Caco-2 (cell line): ENCODE data around the gene KIRREL3. TPM values are rescaled to one million over a fixed set of nuclear protein-coding genes. Genes with fewer than 3 reads are reported as not detected.

ENCODE experiments used
- BruUV-seq: library from RNA; stranded (reverse); fragments of 400-500 nt; replicated peaks from 2 replicates; lab custom pipeline; 2021; lab: Mats Ljungman, UMichigan
- CTCF ChIA-PET: fragments of 300-600 bp; sonication (Branson Sonifier 250); formaldehyde crosslinking; loops from one replicate; lab custom pipeline; 2022; ENCODE audit warnings: antibody characterized with exemption; lab: Charles Lee
- POLR2A ChIA-PET: fragments of 300-600 bp; sonication (Branson Sonifier 250); formaldehyde crosslinking; loops from one replicate; lab custom pipeline; 2022; ENCODE audit warnings: antibody characterized with exemption; lab: Charles Lee
- DNase-seq, 2 experiments: peaks; one replicate each; pipeline versions ENCODE4 v3.0.0 to v3.0.0-alpha.2; 2020 to 2022
- H3K27me3 ChIP-seq: replicated peaks from 2 replicates; pipeline ENCODE4 v1.6.0; 2011; ENCODE audit warnings: low read length; ENCODE audit not compliant: control insufficient read depth, insufficient read depth
- H3K36me3 ChIP-seq: 2 replicates; pipeline ENCODE4 v1.5.1; 2011; ENCODE audit warnings: low read length; ENCODE audit not compliant: control insufficient read depth, insufficient read depth
- H3K4me1 ChIP-seq: fragments of 250-450 bp; sonication (Bioruptor Pico); 2 replicates; pipeline ENCODE4 v1.5.1; 2020; ENCODE audit warnings: mild to moderate bottlenecking
- H3K4me3 ChIP-seq: 2 replicates; pipeline ENCODE4 v1.5.1; 2011; ENCODE audit warnings: low read depth, mild to moderate bottlenecking, control low read depth, low read length
- H3K9me3 ChIP-seq: fragments of 250-450 bp; sonication (Bioruptor Pico); 2 replicates; pipeline ENCODE4 v1.5.1; 2020; ENCODE audit warnings: mild to moderate bottlenecking, moderate library complexity
- H3K27ac Mint-ChIP-seq: one replicate; pipeline ENCODE4 v1.8.0; 2022; ENCODE audit warnings: mixed read lengths; ENCODE audit not compliant: unreplicated experiment
- H3K27me3 Mint-ChIP-seq: one replicate; pipeline ENCODE4 v1.8.0; 2022; ENCODE audit warnings: mixed read lengths; ENCODE audit not compliant: insufficient read depth, unreplicated experiment
- H3K36me3 Mint-ChIP-seq: one replicate; pipeline ENCODE4 v1.8.0; 2022; ENCODE audit warnings: mild to moderate bottlenecking, mixed read lengths; ENCODE audit not compliant: insufficient read depth, unreplicated experiment
- H3K4me1 Mint-ChIP-seq: one replicate; pipeline ENCODE4 v1.8.0; 2022; ENCODE audit warnings: low read depth, mixed read lengths; ENCODE audit not compliant: unreplicated experiment
- H3K4me3 Mint-ChIP-seq: one replicate; pipeline ENCODE4 v1.8.0; 2022; ENCODE audit warnings: mild to moderate bottlenecking, moderate library complexity, mixed read lengths; ENCODE audit not compliant: unreplicated experiment
- H3K9me3 Mint-ChIP-seq: one replicate; pipeline ENCODE4 v1.8.0; 2022; ENCODE audit warnings: mixed read lengths; ENCODE audit not compliant: unreplicated experiment
- intact Hi-C: fragments of 100-400 bp; cut with micrococcal nuclease; formaldehyde crosslinking; loops from one replicate; pipeline ENCODE4 v1.10.0; 2022; ENCODE audit not compliant: unreplicated experiment
- total RNA-seq: library from RNA; stranded (reverse); gene quantifications from 2 replicates; pipeline ENCODE4 v1.2.3, GENCODE V29; 2022
- TF ChIP-seq, protein P1 (sequence below), 2 experiments: fragments of 200-600 bp in 1 of 2; IDR thresholded peaks; 1 replicate in 1 of 2; 2 replicates in 1 of 2; pipeline versions ENCODE4 v1.5.1 to v1.8.0; 2011 to 2022; ENCODE audit warnings: antibody characterized with exemption in 1 of 2, control low read depth in 1 of 2, inconsistent platforms in 1 of 2, low read depth in 1 of 2, low read length in 1 of 2, mild to moderate bottlenecking in 1 of 2, moderate library complexity in 1 of 2; ENCODE audit not compliant: insufficient read depth in 1 of 2, severe bottlenecking in 1 of 2, unreplicated experiment in 1 of 2

The KIRREL3 gene
- total RNA-seq, 1 experiment from 2014 or later = not detected

DNA sequence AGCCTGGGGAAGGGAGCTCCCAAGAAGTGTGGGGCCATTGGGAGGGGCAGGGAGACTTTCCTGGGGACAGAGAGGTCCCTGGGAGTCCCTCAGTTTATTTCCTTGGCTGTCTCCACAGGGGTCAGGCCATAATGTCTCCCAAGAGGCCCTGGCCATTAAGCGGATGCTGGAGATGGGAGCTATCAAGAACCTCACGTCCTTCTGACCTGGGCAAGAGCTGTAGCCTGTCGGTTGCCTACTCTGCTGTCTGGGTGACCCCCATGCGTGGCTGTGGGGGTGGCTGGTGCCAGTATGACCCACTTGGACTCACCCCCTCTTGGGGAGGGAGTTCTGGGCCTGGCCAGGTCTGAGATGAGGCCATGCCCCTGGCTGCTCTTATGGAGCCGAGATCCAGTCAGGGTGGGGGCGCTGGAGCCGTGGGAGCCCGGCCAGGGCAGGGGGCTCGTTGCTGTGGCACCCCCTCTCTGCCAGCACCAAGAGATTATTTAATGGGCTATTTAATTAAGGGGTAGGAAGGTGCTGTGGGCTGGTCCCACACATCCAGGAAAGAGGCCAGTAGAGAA is 586.6 kb downstream of the KIRREL3 start:
- H3K9me3 ChIP-seq = no peaks in the 10 kb centered on the region
- POLR2A ChIA-PET = no interaction called here
- no peak overlapping the region for H3K27ac Mint-ChIP-seq
- intact Hi-C loops = loop anchor here (5.0 kb wide), 1 partner anchor 102 kb away; no protein-coding TSS in a partner anchor
- no peaks in the 10 kb centered on the region for H3K27me3 ChIP-seq
- H3K36me3 ChIP-seq = no peaks in the 10 kb centered on the region
- H3K4me3 ChIP-seq = no peak overlapping the region
- peaks cover 5% of the 10 kb centered on the region; the same call in 1 of the 2 replicates for H3K4me1 ChIP-seq
- BruUV-seq = no TSS peak
- H3K27me3 Mint-ChIP-seq = no peaks in the 10 kb centered on the region
- no peaks in the 10 kb centered on the region for H3K36me3 Mint-ChIP-seq
- H3K9me3 Mint-ChIP-seq = no peaks in the 10 kb centered on the region
- H3K4me3 Mint-ChIP-seq = no peak overlapping the region
- TF ChIP-seq, protein P1, sequence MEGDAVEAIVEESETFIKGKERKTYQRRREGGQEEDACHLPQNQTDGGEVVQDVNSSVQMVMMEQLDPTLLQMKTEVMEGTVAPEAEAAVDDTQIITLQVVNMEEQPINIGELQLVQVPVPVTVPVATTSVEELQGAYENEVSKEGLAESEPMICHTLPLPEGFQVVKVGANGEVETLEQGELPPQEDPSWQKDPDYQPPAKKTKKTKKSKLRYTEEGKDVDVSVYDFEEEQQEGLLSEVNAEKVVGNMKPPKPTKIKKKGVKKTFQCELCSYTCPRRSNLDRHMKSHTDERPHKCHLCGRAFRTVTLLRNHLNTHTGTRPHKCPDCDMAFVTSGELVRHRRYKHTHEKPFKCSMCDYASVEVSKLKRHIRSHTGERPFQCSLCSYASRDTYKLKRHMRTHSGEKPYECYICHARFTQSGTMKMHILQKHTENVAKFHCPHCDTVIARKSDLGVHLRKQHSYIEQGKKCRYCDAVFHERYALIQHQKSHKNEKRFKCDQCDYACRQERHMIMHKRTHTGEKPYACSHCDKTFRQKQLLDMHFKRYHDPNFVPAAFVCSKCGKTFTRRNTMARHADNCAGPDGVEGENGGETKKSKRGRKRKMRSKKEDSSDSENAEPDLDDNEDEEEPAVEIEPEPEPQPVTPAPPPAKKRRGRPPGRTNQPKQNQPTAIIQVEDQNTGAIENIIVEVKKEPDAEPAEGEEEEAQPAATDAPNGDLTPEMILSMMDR (IDR thresholded peaks at IDR 0.05; ENCODE audit: insufficient read depth in 1 of 2, low read depth in 1 of 2, low read length in 1 of 2, severe bottlenecking in 1 of 2, unreplicated experiment in 1 of 2) = no peak
- CTCF ChIA-PET = no interaction called here
- H3K4me1 Mint-ChIP-seq = no peaks in the 10 kb centered on the region
- no peak for DNase-seq

DNA sequence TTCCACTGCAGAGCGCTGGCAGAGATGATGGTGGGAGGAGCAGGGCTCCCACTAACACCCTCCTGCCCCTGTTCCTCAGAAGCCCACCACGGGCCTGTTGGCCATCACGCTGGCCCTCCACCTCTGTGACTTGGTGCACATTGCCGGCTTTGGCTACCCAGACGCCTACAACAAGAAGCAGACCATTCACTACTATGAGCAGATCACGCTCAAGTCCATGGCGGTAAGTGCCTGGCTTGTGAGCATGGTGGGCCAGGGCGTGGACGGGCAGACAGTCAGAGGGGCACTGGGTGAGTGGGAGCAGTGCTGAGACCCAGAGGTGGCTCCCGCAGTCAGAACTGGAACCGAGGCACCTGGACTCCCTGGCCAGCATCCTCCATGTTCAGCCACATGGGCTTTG is 587.1 kb downstream of the KIRREL3 start:
- BruUV-seq = no TSS peak
- no peaks in the 10 kb centered on the region for H3K4me1 Mint-ChIP-seq
- H3K36me3 Mint-ChIP-seq = no peaks in the 10 kb centered on the region
- H3K27me3 Mint-ChIP-seq = no peaks in the 10 kb centered on the region
- Histone ChIP-seq H3K27me3 (no peaks in the 10 kb centered on the region), H3K9me3 (no peaks in the 10 kb centered on the region), H3K36me3 (no peaks in the 10 kb centered on the region), H3K4me3 (no peak overlapping the region), H3K4me1 (peaks cover 5% of the 10 kb centered on the region; the same call in 1 of the 2 replicates)
- no peak overlapping the region for H3K4me3 Mint-ChIP-seq
- TF ChIP-seq, protein P1 (IDR thresholded peaks at IDR 0.05; ENCODE audit: insufficient read depth in 1 of 2, low read depth in 1 of 2, low read length in 1 of 2, severe bottlenecking in 1 of 2, unreplicated experiment in 1 of 2) = no peak
- ChIA-PET POLR2A (no interaction called here), CTCF (no interaction called here)
- DNase-seq = no peak
- intact Hi-C loops = loop anchor here (5.0 kb wide), 1 partner anchor 101 kb away; no protein-coding TSS in a partner anchor
- no peaks in the 10 kb centered on the region for H3K9me3 Mint-ChIP-seq
- H3K27ac Mint-ChIP-seq = no peak overlapping the region

DNA sequence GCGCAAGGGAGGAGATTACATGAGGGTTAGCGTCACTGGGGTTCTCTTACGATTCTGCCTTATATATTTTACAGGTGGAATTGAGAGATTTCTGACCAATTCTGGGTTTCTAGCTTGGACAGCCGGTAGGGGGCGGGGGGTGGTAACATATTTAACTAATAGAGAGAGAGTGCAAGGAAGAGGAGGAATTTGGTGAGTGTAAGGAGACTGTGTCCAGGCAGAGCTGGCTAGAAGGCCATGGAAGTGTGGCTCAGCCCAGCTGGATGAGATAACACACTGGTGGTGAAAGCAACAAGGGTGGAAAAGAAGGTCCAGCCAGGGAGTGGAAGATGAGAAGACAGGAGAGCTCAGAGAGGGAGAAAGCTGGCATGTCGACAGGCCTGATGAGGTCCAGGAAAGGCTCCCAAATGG is 588.6 kb downstream of the KIRREL3 start:
- H3K4me1 Mint-ChIP-seq = no peaks in the 10 kb centered on the region
- peaks cover 5% of the 10 kb centered on the region; the same call in 1 of the 2 replicates for H3K4me1 ChIP-seq
- no peaks in the 10 kb centered on the region for H3K36me3 ChIP-seq
- no TSS peak for BruUV-seq
- CTCF ChIA-PET = interaction anchor here (0.6 to 1.4 kb wide), 4 partner anchors 8 to 102 kb away, joined by 3 to 9 read pairs (median 4); no protein-coding TSS in a partner anchor
- H3K9me3 Mint-ChIP-seq = no peaks in the 10 kb centered on the region
- POLR2A ChIA-PET = no interaction called here
- no peak overlapping the region for H3K4me3 ChIP-seq
- H3K27me3 ChIP-seq = no peaks in the 10 kb centered on the region
- intact Hi-C loops = loop anchor here (5.0 kb wide), 1 partner anchor 100 kb away; no protein-coding TSS in a partner anchor
- TF ChIP-seq, protein P1 (IDR thresholded peaks at IDR 0.05; ENCODE audit: insufficient read depth in 1 of 2, low read depth in 1 of 2, low read length in 1 of 2, severe bottlenecking in 1 of 2, unreplicated experiment in 1 of 2) = peak; percentile 34 to 62
- no peak overlapping the region for H3K4me3 Mint-ChIP-seq
- H3K27ac Mint-ChIP-seq = peak overlapping the region; percentile 1
- H3K36me3 Mint-ChIP-seq = no peaks in the 10 kb centered on the region
- H3K9me3 ChIP-seq = no peaks in the 10 kb centered on the region
- H3K27me3 Mint-ChIP-seq = no peaks in the 10 kb centered on the region
- peak in 1 of 2 experiments; percentile 33 for DNase-seq
